Spleen (tissue), 7 donors: ENCODE measurements around the gene KCNH8.

ENCODE experiments used
- POLR2A ChIP-seq, 3 donors: fragments of 450-650 bp; IDR thresholded peaks; one replicate each; pipeline ENCODE4 v1.5.1; 2017; ENCODE audit warnings: antibody characterized with exemption in 3 of 3, mild to moderate bottlenecking in 1 of 3
- POLR2AphosphoS5 ChIP-seq, 3 donors: sonication (generic); formaldehyde crosslinking; IDR thresholded peaks; one replicate each; pipeline ENCODE4 v1.5.1; 2017; ENCODE audit warnings: antibody characterized with exemption in 3 of 3
- TF ChIP-seq, protein P1 (sequence below), 11 experiments: fragments of 200-600 bp in 7 of 11; fragments of 450-650 bp in 4 of 11; sonication (generic) in 4 of 11; IDR thresholded peaks in 8 of 11; conservative IDR thresholded peaks in 3 of 11; 1 replicate in 7 of 11; 2 replicates in 4 of 11; pipeline versions ENCODE4 v1.4.0 to v1.8.0; 2016 to 2021; ENCODE audit warnings: antibody characterized with exemption in 11 of 11, inconsistent platforms in 4 of 11, mild to moderate bottlenecking in 1 of 11
- donor health status: DM: no; HTN: no; CAD: no; lungs with moderate emphysema.
- donor health status: DM: no; HTN: no; CAD: no.
- donor health status: DM: no; HTN: no; CAD: no.

DNA sequence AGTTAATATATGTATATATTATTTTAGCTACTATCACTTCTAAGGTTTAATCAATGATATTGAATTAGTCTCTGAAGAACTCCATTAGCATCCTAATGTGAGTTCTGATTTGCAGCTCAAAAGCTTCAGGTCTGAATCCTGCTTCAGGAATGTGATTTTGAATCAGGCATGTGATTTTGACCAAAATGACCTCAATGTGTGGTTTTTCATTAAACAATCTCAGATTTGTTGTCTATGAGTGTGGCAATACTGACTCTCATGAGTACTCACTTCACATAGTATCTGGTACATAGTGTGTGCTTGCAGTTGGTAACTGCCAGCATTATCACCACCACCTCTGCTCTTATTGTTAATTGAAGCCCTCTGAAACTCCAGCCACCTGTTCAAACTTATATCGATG lies 251.0 kb downstream of the KCNH8 start:
- TF ChIP-seq, protein P1, sequence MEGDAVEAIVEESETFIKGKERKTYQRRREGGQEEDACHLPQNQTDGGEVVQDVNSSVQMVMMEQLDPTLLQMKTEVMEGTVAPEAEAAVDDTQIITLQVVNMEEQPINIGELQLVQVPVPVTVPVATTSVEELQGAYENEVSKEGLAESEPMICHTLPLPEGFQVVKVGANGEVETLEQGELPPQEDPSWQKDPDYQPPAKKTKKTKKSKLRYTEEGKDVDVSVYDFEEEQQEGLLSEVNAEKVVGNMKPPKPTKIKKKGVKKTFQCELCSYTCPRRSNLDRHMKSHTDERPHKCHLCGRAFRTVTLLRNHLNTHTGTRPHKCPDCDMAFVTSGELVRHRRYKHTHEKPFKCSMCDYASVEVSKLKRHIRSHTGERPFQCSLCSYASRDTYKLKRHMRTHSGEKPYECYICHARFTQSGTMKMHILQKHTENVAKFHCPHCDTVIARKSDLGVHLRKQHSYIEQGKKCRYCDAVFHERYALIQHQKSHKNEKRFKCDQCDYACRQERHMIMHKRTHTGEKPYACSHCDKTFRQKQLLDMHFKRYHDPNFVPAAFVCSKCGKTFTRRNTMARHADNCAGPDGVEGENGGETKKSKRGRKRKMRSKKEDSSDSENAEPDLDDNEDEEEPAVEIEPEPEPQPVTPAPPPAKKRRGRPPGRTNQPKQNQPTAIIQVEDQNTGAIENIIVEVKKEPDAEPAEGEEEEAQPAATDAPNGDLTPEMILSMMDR (IDR thresholded peaks at IDR 0.05 in 8 of 11, conservative IDR thresholded peaks at IDR 0.05 in 3 of 11), result no peak
- TF ChIP-seq POLR2A (IDR thresholded peaks at IDR 0.05), result no peak
- TF ChIP-seq POLR2AphosphoS5 (IDR thresholded peaks at IDR 0.05), result no peak
